GM23248 (cell line): ENCODE measurements around the gene RC3H1. TPM values are rescaled to one million over a fixed set of nuclear protein-coding genes. Genes with fewer than 3 reads are reported as not detected.
A peak's percentile ranks its signal among the peaks of the same experiment; 100 is the strongest.
"Not testable (repeated sequence)": the region's sequence is repeated elsewhere in the genome, so short reads cannot be mapped to it uniquely, and the experiment has no call there.

Experiments used
- DNase-seq: peaks from one replicate; pipeline ENCODE4 v3.0.0-alpha.2; 2015
- H2AFZ ChIP-seq: fragments of 200-600 bp; sonication (generic); 2 replicates; pipeline ENCODE4 v1.6.1; 2016; ENCODE audit warnings: antibody characterized with exemption
- H3F3A ChIP-seq: fragments of 200-600 bp; sonication (generic); 2 replicates; pipeline ENCODE4 v1.6.1; 2016; ENCODE audit warnings: mild to moderate bottlenecking, antibody characterized with exemption, mixed run types; ENCODE audit not compliant: insufficient read depth
- H3K27ac ChIP-seq: fragments of 200-600 bp; sonication (generic); 2 replicates; pipeline ENCODE4 v1.5.1; 2016; ENCODE audit warnings: mild to moderate bottlenecking
- H3K27me3 ChIP-seq: fragments of 200-600 bp; sonication (generic); replicated peaks from 2 replicates; pipeline ENCODE4 v1.6.1; 2016; ENCODE audit warnings: mild to moderate bottlenecking; ENCODE audit not compliant: insufficient read depth
- H3K36me3 ChIP-seq: fragments of 200-600 bp; sonication (generic); 2 replicates; pipeline ENCODE4 v1.6.1; 2016; ENCODE audit warnings: low read depth, mild to moderate bottlenecking
- H3K4me1 ChIP-seq: fragments of 200-600 bp; sonication (generic); 2 replicates; pipeline ENCODE4 v1.6.1; 2016; ENCODE audit warnings: mild to moderate bottlenecking; ENCODE audit not compliant: insufficient read depth
- H3K4me2 ChIP-seq: fragments of 200-600 bp; sonication (generic); one replicate; pipeline ENCODE4 v1.6.1; 2016; ENCODE audit warnings: mild to moderate bottlenecking; ENCODE audit not compliant: unreplicated experiment
- H3K4me3 ChIP-seq: fragments of 200-600 bp; sonication (generic); 2 replicates; pipeline ENCODE4 v1.5.1; 2016; ENCODE audit warnings: mild to moderate bottlenecking
- H3K79me2 ChIP-seq: fragments of 200-600 bp; sonication (generic); 2 replicates; pipeline ENCODE4 v1.6.1; 2016; ENCODE audit warnings: mild to moderate bottlenecking; ENCODE audit not compliant: insufficient read depth
- H3K9ac ChIP-seq: fragments of 200-600 bp; sonication (generic); 2 replicates; pipeline ENCODE4 v1.6.1; 2016; ENCODE audit warnings: mild to moderate bottlenecking
- H3K9me2 ChIP-seq: fragments of 200-600 bp; sonication (generic); 2 replicates; pipeline ENCODE4 v1.6.1; 2016; ENCODE audit warnings: mixed run types, mild to moderate bottlenecking, moderate library complexity; ENCODE audit not compliant: insufficient read depth
- H3K9me3 ChIP-seq: fragments of 200-600 bp; sonication (generic); one replicate; pipeline ENCODE4 v1.6.1; 2017; ENCODE audit warnings: low read depth
- H4K20me1 ChIP-seq: fragments of 200-600 bp; sonication (generic); 2 replicates; pipeline ENCODE4 v1.6.0; 2016; ENCODE audit not compliant: insufficient read depth
- EZH2 ChIP-seq: fragments of 200-600 bp; sonication (generic); IDR thresholded peaks from 2 replicates; pipeline ENCODE4 v1.6.1; 2018; ENCODE audit warnings: antibody characterized with exemption, mild to moderate bottlenecking; ENCODE audit not compliant: insufficient read depth, poor library complexity, severe bottlenecking
- EZH2phosphoT487 ChIP-seq: fragments of 200-600 bp; sonication (generic); IDR thresholded peaks from 2 replicates; pipeline ENCODE4 v1.6.1; 2018; ENCODE audit warnings: antibody characterized with exemption, moderate library complexity, mild to moderate bottlenecking, low read depth; ENCODE audit not compliant: insufficient read depth
- WGBS, 2 experiments: methylation state at CpG; one replicate each; pipeline ENCODE4 v1.1.6; 2015 to 2017; ENCODE audit warnings: low lambda C conversion rate in 2 of 2, low coverage in 1 of 2; ENCODE audit errors: missing lambda C conversion rate in 2 of 2; 5-methylcytosine and 5-hydroxymethylcytosine counted together
- in situ Hi-C: fragments of 300-500 bp; cut with MboI; formaldehyde crosslinking; loops from 2 replicates; pipeline ENCODE4 v1.15.0; 2020
- polyA plus RNA-seq: library from polyadenylated mRNA; unstranded; fragments of >200 nt; fragmentation: Nextera tagmentation; extraction: Ambion mirVana; gene quantifications from 2 replicates; pipeline ENCODE4 v1.2.1, GENCODE V29; 2016
- total RNA-seq: library from RNA; depleted of rRNA; stranded (reverse); fragments of >200 nt; shearing (Covaris generic); gene quantifications from 2 replicates; pipeline ENCODE4 v1.2.3, GENCODE V29; 2014

The RC3H1 gene
- total and polyA plus RNA-seq, 2 experiments from 2014 or later, result 5.9 to 18.9 TPM

DNA sequence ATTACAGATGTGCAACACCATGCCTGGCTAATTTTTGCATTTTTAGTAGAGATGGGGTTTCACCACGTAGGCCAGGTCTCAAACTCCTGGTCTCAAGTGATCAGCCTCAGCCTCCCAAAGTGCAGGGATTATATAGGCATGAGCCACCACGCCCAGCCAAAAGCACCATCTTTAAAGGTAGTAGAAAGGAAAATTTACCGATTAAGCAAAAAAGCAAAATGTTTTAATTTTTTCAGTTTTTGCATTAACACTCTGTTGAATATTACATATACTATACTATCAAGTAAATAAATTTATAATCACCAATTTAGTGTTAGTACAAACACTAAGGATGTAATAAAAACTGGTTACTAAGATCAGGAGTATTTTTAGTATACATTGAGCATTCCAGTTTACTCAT, 20.6 kb downstream of the RC3H1 start:
- in situ Hi-C loops, result no loop called here
- Histone ChIP-seq H3K9me3 (no peaks in the 10 kb centered on the region), H3K9me2 (no peaks in the 10 kb centered on the region), H4K20me1 (peaks cover 28% of the 10 kb centered on the region), H3K79me2 (peaks cover 100% of the 10 kb centered on the region), H3F3A (peaks cover 4% of the 10 kb centered on the region), H3K4me2 (no peak overlapping the region), H3K27me3 (no peaks in the 10 kb centered on the region), H3K9ac (no peak overlapping the region), H2AFZ (no peak overlapping the region), H3K36me3 (no peaks in the 10 kb centered on the region), H3K4me3 (no peak overlapping the region), H3K27ac (no peak overlapping the region), H3K4me1 (peaks cover 28% of the 10 kb centered on the region)
- TF ChIP-seq EZH2 (no peak), EZH2phosphoT487 (no peak)
- 98 to 99% methylated on average over 3 of the region's 3 CpGs for WGBS, 2 experiments
- no peak for DNase-seq

DNA sequence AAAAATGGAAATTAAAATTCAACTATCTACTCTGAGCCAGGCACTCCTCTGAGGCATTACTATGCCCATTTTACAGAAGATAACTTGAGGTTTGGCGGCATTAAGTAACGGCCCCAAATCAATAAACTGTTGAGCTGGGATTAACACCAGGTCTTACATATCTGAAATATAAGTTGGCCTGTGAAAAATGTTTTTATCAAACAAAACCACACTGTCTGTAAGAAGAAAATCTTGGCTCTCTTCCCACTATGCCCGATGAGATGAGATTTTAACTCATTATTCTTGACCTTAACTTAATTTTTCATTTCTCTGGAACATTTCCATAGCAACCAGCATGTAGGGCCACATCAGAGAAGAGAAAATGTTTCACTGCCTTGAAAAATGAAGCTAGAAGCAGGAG, 21.8 kb downstream of the RC3H1 start:
- H3K79me2 ChIP-seq, result peaks cover 100% of the 10 kb centered on the region
- peaks cover 24% of the 10 kb centered on the region for H4K20me1 ChIP-seq
- H3K9ac ChIP-seq, result no peak overlapping the region
- WGBS, 2 experiments, result 86% methylated on average over 3 of the region's 3 CpGs
- H3K4me3 ChIP-seq, result no peak overlapping the region
- H3K4me2 ChIP-seq, result no peak overlapping the region
- H3K9me3 ChIP-seq, result no peaks in the 10 kb centered on the region
- no peaks in the 10 kb centered on the region for H3K36me3 ChIP-seq
- H2AFZ ChIP-seq, result no peak overlapping the region
- in situ Hi-C loops, result no loop called here
- H3K4me1 ChIP-seq, result peaks cover 22% of the 10 kb centered on the region
- TF ChIP-seq EZH2 (no peak), EZH2phosphoT487 (no peak)
- H3K27me3 ChIP-seq, result no peaks in the 10 kb centered on the region
- no peaks in the 10 kb centered on the region for H3K9me2 ChIP-seq
- H3K27ac ChIP-seq, result no peak overlapping the region
- no peak for DNase-seq
- peaks cover 4% of the 10 kb centered on the region for H3F3A ChIP-seq

DNA sequence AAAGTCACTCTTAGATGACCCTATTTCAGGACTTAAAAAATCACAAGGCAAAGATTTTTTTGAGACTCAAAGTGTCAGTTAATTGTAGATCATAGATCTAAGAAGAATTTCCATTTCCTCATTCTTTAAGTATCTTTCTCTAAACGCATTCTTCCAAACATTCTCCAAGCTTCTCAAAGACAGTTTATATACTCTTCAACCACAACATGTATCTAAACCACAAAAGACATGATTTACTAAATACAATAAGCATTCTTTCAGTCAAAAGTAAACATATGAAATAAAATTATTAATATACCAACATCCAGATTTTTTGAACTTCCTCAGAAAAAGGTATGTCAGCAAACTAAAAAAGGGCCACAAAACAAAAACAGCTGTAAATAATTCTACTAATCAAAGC, 24.4 kb downstream of the RC3H1 start:
- Histone ChIP-seq H3K79me2 (peaks cover 100% of the 10 kb centered on the region), H3K9ac (no peak overlapping the region), H3K27me3 (no peaks in the 10 kb centered on the region), H3K36me3 (0 out of 2 replicates have a peak, but pooled peaks cover 6% of the 10 kb centered on the region), H3K9me3 (no peaks in the 10 kb centered on the region), H2AFZ (no peak overlapping the region), H3K4me3 (no peak overlapping the region), H3K27ac (peak overlapping the region; percentile 3; the same call in 1 of the 2 replicates), H3K9me2 (no peaks in the 10 kb centered on the region), H3K4me1 (peaks cover 15% of the 10 kb centered on the region), H3K4me2 (peak overlapping the region; percentile 32), H3F3A (peaks cover 4% of the 10 kb centered on the region), H4K20me1 (peaks cover 24% of the 10 kb centered on the region)
- no peak for TF ChIP-seq EZH2phosphoT487
- TF ChIP-seq EZH2, result no peak
- WGBS, 2 experiments, result 20 to 21% methylated on average over 1 of the region's 1 CpG
- peak; percentile 37 for DNase-seq
- in situ Hi-C loops, result no loop called here

DNA sequence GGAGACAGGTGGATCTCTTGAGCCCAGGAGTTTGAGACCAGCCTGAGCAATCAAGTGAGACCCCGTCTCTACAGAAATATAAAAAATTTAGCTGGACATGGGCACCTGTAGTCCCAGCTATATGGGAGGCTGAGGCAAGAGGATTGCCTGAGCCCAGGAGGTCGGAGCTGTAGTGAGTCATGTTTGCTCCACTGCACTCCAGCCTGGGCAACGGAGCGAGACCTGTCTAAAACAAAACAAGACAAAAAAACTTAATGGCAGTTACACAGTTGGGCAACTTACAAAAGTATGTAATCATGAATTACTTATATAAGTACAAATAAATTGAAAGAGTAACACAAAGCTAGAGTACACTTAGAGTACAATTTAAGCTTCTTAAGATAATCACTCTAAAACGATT, 25.2 kb downstream of the RC3H1 start:
- in situ Hi-C loops, result no loop called here
- peaks cover 15% of the 10 kb centered on the region for H3K4me1 ChIP-seq

DNA sequence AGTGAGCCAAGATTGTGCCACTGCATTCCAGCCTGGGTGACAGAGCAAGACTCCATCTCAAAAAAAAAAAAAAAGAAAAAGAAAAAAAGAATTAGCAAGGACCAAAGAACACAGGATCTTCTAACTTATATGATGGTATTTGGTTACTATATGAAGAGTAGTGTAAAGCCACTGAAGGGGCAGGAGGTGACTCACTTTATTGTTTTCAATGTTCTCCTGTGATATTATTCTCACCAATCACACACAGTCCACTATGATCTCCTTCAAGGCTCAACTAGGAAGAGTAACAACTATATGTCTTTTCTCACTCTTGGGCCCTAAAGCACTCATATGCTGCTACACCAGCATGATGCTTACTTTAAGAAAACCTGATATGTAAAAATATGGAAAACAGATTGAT, 26.7 kb downstream of the RC3H1 start:
- no peak overlapping the region for H3K4me3 ChIP-seq
- no peaks in the 10 kb centered on the region for H3K9me2 ChIP-seq
- no peak for DNase-seq
- in situ Hi-C loops, result no loop called here
- H3K27ac ChIP-seq, result no peak overlapping the region
- no peak overlapping the region for H3K4me2 ChIP-seq
- peaks cover 4% of the 10 kb centered on the region; the same call in 1 of the 2 replicates for H3F3A ChIP-seq
- peaks cover 26% of the 10 kb centered on the region for H3K36me3 ChIP-seq
- peaks cover 98% of the 10 kb centered on the region for H3K79me2 ChIP-seq
- no peaks in the 10 kb centered on the region for H3K27me3 ChIP-seq
- peaks cover 15% of the 10 kb centered on the region for H3K4me1 ChIP-seq
- H2AFZ ChIP-seq, result no peak overlapping the region
- no peak overlapping the region for H3K9ac ChIP-seq
- no peaks in the 10 kb centered on the region for H3K9me3 ChIP-seq
- peaks cover 13% of the 10 kb centered on the region; the same call in 1 of the 2 replicates for H4K20me1 ChIP-seq
- TF ChIP-seq EZH2phosphoT487, result no peak
- TF ChIP-seq EZH2, result no peak

More for the DNA sequence above, 25.2 kb downstream of the RC3H1 start:
- Histone ChIP-seq H3K27me3 (no peaks in the 10 kb centered on the region), H3K9ac (no peak overlapping the region), H3K27ac (no peak overlapping the region), H3F3A (peaks cover 4% of the 10 kb centered on the region), H3K9me3 (no peaks in the 10 kb centered on the region), H2AFZ (no peak overlapping the region), H3K4me2 (no peak overlapping the region), H4K20me1 (peaks cover 24% of the 10 kb centered on the region), H3K36me3 (0 out of 2 replicates have a peak, but pooled peaks cover 14% of the 10 kb centered on the region), H3K4me3 (no peak overlapping the region), H3K79me2 (peaks cover 100% of the 10 kb centered on the region), H3K9me2 (no peaks in the 10 kb centered on the region)
- 87 to 90% methylated on average over 5 of the region's 5 CpGs for WGBS, 2 experiments
- no peak for DNase-seq
- TF ChIP-seq EZH2 (no peak), EZH2phosphoT487 (no peak)

DNA sequence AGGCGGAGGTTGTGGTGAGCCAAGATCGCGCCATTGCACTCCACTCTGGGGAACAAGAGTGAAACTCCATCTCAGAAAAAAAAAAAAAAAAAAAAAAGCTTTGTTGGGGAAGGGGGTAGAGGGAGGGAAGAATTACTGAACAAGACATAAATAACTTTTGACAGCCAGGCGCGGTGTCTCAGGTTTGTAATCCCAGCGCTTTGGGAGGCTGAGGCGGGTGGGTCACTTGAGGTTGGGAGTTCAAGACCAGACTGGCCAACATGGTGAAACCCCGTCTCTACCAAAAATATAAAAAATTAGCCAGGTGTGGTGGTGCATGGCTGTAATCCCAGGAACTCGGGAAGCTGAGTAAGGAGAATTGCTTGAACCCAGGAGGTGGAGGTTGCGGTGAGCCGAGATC, 28.2 kb downstream of the RC3H1 start:
- H3K9ac ChIP-seq, H3K27ac ChIP-seq, H3K9me3 ChIP-seq, H3K27me3 ChIP-seq, H3K9me2 ChIP-seq, H3K4me2 ChIP-seq, H3F3A ChIP-seq, DNase-seq, H3K4me3 ChIP-seq, H2AFZ ChIP-seq, in situ Hi-C loops, H4K20me1 ChIP-seq: not testable (repeated sequence)
- Histone ChIP-seq H3K36me3 (peaks cover 28% of the 10 kb centered on the region), H3K79me2 (peaks cover 92% of the 10 kb centered on the region), H3K4me1 (peaks cover 15% of the 10 kb centered on the region)
- 96% methylated on average over 8 to 11 of the region's 11 CpGs for WGBS, 2 experiments
